Stimulated activated CD4-positive, alpha-beta T cell treated with anti-CD3 and anti-CD28 coated beads, Interleukin-4, amount 100 ng/mL, for 48 hours (primary cell): ENCODE data around the gene PRTN3.
A peak's percentile ranks its signal among the peaks of the same experiment; 100 is the strongest.
"Not testable (repeated sequence)": the region's sequence is repeated elsewhere in the genome, so short reads cannot be mapped to it uniquely, and the experiment has no call there.

ENCODE experiments used
- DNase-seq, 2 donors: peaks; one replicate each; pipeline ENCODE4 v3.0.0-alpha.2; 2020; ENCODE audit warnings: low read depth in 2 of 2

Gene PRTN3

GRCh38 chr19:881385-882071 lies 40.7 kb downstream of the PRTN3 start:
- DNase-seq = no peak

GRCh38 chr19:882871-883497 lies 42.2 kb downstream of the PRTN3 start:
- no peak for DNase-seq

- DNase-seq = no peak
These were observed 42.9 kb downstream of the PRTN3 start for GRCh38 chr19:883661-884211.

- no peak for DNase-seq
These were observed 43.8 kb downstream of the PRTN3 start for GRCh38 chr19:884420-885211.

- DNase-seq = no peak
These were observed 44.9 kb downstream of the PRTN3 start for GRCh38 chr19:885536-886224.

- DNase-seq = no peak
These were observed 46.3 kb downstream of the PRTN3 start for GRCh38 chr19:887072-887471.

GRCh38 chr19:887599-887998 lies 46.8 kb downstream of the PRTN3 start:
- no peak for DNase-seq

GRCh38 chr19:888581-889385 lies 48.0 kb downstream of the PRTN3 start:
- no peak for DNase-seq

- DNase-seq = no peak
These were observed 49.0 kb downstream of the PRTN3 start for GRCh38 chr19:889662-890295.

GRCh38 chr19:890831-891230 lies 50.0 kb downstream of the PRTN3 start:
- no peak for DNase-seq

- not testable (repeated sequence) for DNase-seq
These were observed 50.8 kb downstream of the PRTN3 start for GRCh38 chr19:891421-892200.

GRCh38 chr19:892243-892893 lies 51.6 kb downstream of the PRTN3 start:
- no peak for DNase-seq

GRCh38 chr19:892894-893689 lies 52.3 kb downstream of the PRTN3 start, which contains the start of the genes MED16 and RNU6-9:
Gene MED16 (minus strand): TSS chr19:893187. CDS start chr19:891131, 2,056 bp downstream.
Gene RNU6-9 (plus strand): TSS chr19:893484.
- peak; percentile 79 to 85 for DNase-seq

- DNase-seq = no peak
These were observed 55.6 kb downstream of the PRTN3 start for GRCh38 chr19:896434-896833.

GRCh38 chr19:896999-897398 lies 56.2 kb downstream of the PRTN3 start:
- no peak for DNase-seq

GRCh38 chr19:897442-898039 lies 56.7 kb downstream of the PRTN3 start:
- no peak for DNase-seq
